GM19239 (cell line): ENCODE measurements around the gene SORT1.
"Not testable (repeated sequence)": the region's sequence is repeated elsewhere in the genome, so short reads cannot be mapped to it uniquely, and the experiment has no call there.

ENCODE experiments used
- DNase-seq: peaks from one replicate; pipeline ENCODE4 v3.0.0; 2011; ENCODE audit warnings: low spot score; ENCODE audit not compliant: insufficient read length
- FAIRE-seq: peaks from 2 replicates; lab custom pipeline; 2011; peaks lifted over from hg19 to GRCh38; lab: Jason Lieb, UNC

The SORT1 gene

GRCh38 chr1:109398343-109399225 is 866 bp upstream of the SORT1 start:
- FAIRE-seq (no peak), DNase-seq (no peak)

GRCh38 chr1:109396871-109397580 is 692 bp downstream of the SORT1 start:
- FAIRE-seq, result no peak
- no peak for DNase-seq

GRCh38 chr1:109396513-109396839 is 1.2 kb downstream of the SORT1 start:
- FAIRE-seq (no peak), DNase-seq (no peak)

GRCh38 chr1:109395602-109396512 is 1.9 kb downstream of the SORT1 start:
- no peak for DNase-seq
- FAIRE-seq, result no peak

GRCh38 chr1:109395282-109395599 is 2.5 kb downstream of the SORT1 start:
- FAIRE-seq, DNase-seq: not testable (repeated sequence)

- FAIRE-seq (no peak), DNase-seq (no peak)
Measured at GRCh38 chr1:109394591-109395281, 3.0 kb downstream of the SORT1 start.

- DNase-seq (no peak), FAIRE-seq (no peak)
Measured at GRCh38 chr1:109393617-109394233, 4.0 kb downstream of the SORT1 start.

GRCh38 chr1:109392788-109393616 is 4.7 kb downstream of the SORT1 start:
- no peak for DNase-seq
- FAIRE-seq, result no peak

GRCh38 chr1:109392037-109392787 is 5.5 kb downstream of the SORT1 start:
- FAIRE-seq (no peak), DNase-seq (no peak)

GRCh38 chr1:109391626-109392025 is 6.1 kb downstream of the SORT1 start:
- DNase-seq (no peak), FAIRE-seq (peak; percentile 80)

- peak; percentile 42 for FAIRE-seq
- no peak for DNase-seq
Measured at GRCh38 chr1:109391157-109391556, 6.6 kb downstream of the SORT1 start.

GRCh38 chr1:109389638-109390341 is 7.9 kb downstream of the SORT1 start:
- FAIRE-seq, result no peak
- no peak for DNase-seq

GRCh38 chr1:109388884-109389637 is 8.7 kb downstream of the SORT1 start:
- no peak for FAIRE-seq
- no peak for DNase-seq

- FAIRE-seq, result no peak
- DNase-seq, result no peak
Measured at GRCh38 chr1:109388208-109388711, 9.5 kb downstream of the SORT1 start.

- FAIRE-seq (no peak), DNase-seq (no peak)
Measured at GRCh38 chr1:109386054-109386717, 11.5 kb downstream of the SORT1 start.

GRCh38 chr1:109385417-109385816 is 12.3 kb downstream of the SORT1 start:
- DNase-seq (no peak), FAIRE-seq (no peak)
